Neuron (in vitro differentiated cells): ENCODE data around the gene PCDHA5.
A peak's percentile ranks its signal among the peaks of the same experiment; 100 is the strongest.
"Not testable (repeated sequence)": the region's sequence is repeated elsewhere in the genome, so short reads cannot be mapped to it uniquely, and the experiment has no call there.

ENCODE experiments used
- H2AFZ ChIP-seq: one replicate; pipeline ENCODE4 v1.6.1; 2013; ENCODE audit warnings: low read depth, mild to moderate bottlenecking, inconsistent platforms, low read length, moderate library complexity
- H3K27me3 ChIP-seq: one replicate; pipeline ENCODE4 v1.6.1; 2013; ENCODE audit warnings: low read length; ENCODE audit not compliant: insufficient read depth
- H3K36me3 ChIP-seq: one replicate; pipeline ENCODE4 v1.6.1; 2013; ENCODE audit warnings: low read length; ENCODE audit not compliant: insufficient read depth
- H3K4me1 ChIP-seq: one replicate; pipeline ENCODE4 v1.6.1; 2013; ENCODE audit warnings: low read length; ENCODE audit not compliant: insufficient read depth
- H3K4me3 ChIP-seq: 2 replicates; pipeline ENCODE4 v1.5.1; 2013; ENCODE audit warnings: mild to moderate bottlenecking, low read length, moderate library complexity
- H3K9me3 ChIP-seq: one replicate; pipeline ENCODE4 v1.6.1; 2013; ENCODE audit warnings: low read length

Gene PCDHA5

GRCh38 chr5:140834439-140835008 is 13.1 kb downstream of the PCDHA5 start:
- not testable (repeated sequence) for H3K4me3 ChIP-seq, H2AFZ ChIP-seq, H3K27me3 ChIP-seq, H3K4me1 ChIP-seq
- Histone ChIP-seq H3K36me3 (peaks cover 52% of the 10 kb centered on the region), H3K9me3 (peaks cover 56% of the 10 kb centered on the region)

GRCh38 chr5:140835622-140836510 is 14.5 kb downstream of the PCDHA5 start:
- Histone ChIP-seq H2AFZ (no peak overlapping the region), H3K36me3 (peaks cover 41% of the 10 kb centered on the region), H3K27me3 (no peaks in the 10 kb centered on the region), H3K4me1 (peaks cover 4% of the 10 kb centered on the region), H3K4me3 (no peak overlapping the region), H3K9me3 (peaks cover 50% of the 10 kb centered on the region)

GRCh38 chr5:140840978-140841962 is 19.9 kb downstream of the PCDHA5 start, which contains the start of gene PCDHA8:
PCDHA8 (plus strand) TSS chr5:140841187; CDS start chr5:140841322, 135 bp downstream.
- H3K4me1 ChIP-seq: no peaks in the 10 kb centered on the region
- peaks cover 36% of the 10 kb centered on the region for H3K9me3 ChIP-seq
- H3K27me3 ChIP-seq: no peaks in the 10 kb centered on the region
- no peak within 1 kb of the TSS for H2AFZ ChIP-seq
- H3K4me3 ChIP-seq: peak within 1 kb of the TSS; percentile 39
- peaks cover 29% of the 10 kb centered on the region for H3K36me3 ChIP-seq

- H2AFZ ChIP-seq: no peak overlapping the region
- H3K36me3 ChIP-seq: peaks cover 22% of the 10 kb centered on the region
- H3K9me3 ChIP-seq: peaks cover 29% of the 10 kb centered on the region
These were observed 21.7 kb downstream of the PCDHA5 start for GRCh38 chr5:140842798-140843733.

GRCh38 chr5:140848139-140849102 is 27.0 kb downstream of the PCDHA5 start, which contains the start of gene PCDHA9:
PCDHA9 (plus strand) TSS chr5:140848382; CDS start chr5:140848496, 114 bp downstream.
- H3K27me3 ChIP-seq, H3K36me3 ChIP-seq, H2AFZ ChIP-seq, H3K4me1 ChIP-seq, H3K4me3 ChIP-seq: not testable (repeated sequence)
- peaks cover 18% of the 10 kb centered on the region for H3K9me3 ChIP-seq

More at GRCh38 chr5:140842798-140843733, 21.7 kb downstream of the PCDHA5 start:
- H3K4me1 ChIP-seq: no peaks in the 10 kb centered on the region
- H3K4me3 ChIP-seq: no peak overlapping the region
- H3K27me3 ChIP-seq: no peaks in the 10 kb centered on the region

GRCh38 chr5:140849831-140850634 is 28.6 kb downstream of the PCDHA5 start:
- not testable (repeated sequence) for H3K4me1 ChIP-seq, H2AFZ ChIP-seq, H3K36me3 ChIP-seq, H3K4me3 ChIP-seq, H3K27me3 ChIP-seq
- peaks cover 17% of the 10 kb centered on the region for H3K9me3 ChIP-seq

- Histone ChIP-seq H2AFZ (no peak within 1 kb of the TSS), H3K4me3 (no peak within 1 kb of the TSS)
These were observed 34.6 kb downstream of the PCDHA5 start, which contains the start of gene PCDHA10 for GRCh38 chr5:140855772-140856674. PCDHA10 (plus strand) TSS chr5:140855897; CDS start chr5:140856049, 152 bp downstream.

GRCh38 chr5:140857177-140857986 is 36.0 kb downstream of the PCDHA5 start:
- Histone ChIP-seq H3K9me3 (peaks cover 46% of the 10 kb centered on the region), H2AFZ (no peak overlapping the region), H3K36me3 (peaks cover 38% of the 10 kb centered on the region), H3K4me3 (no peak overlapping the region), H3K27me3 (no peaks in the 10 kb centered on the region), H3K4me1 (no peaks in the 10 kb centered on the region)

More at GRCh38 chr5:140855772-140856674, 34.6 kb downstream of the PCDHA5 start, which contains the start of gene PCDHA10:
- peaks cover 26% of the 10 kb centered on the region for H3K36me3 ChIP-seq
- no peaks in the 10 kb centered on the region for H3K27me3 ChIP-seq
- H3K4me1 ChIP-seq: no peaks in the 10 kb centered on the region
- peaks cover 32% of the 10 kb centered on the region for H3K9me3 ChIP-seq

GRCh38 chr5:140857987-140858240 is 36.5 kb downstream of the PCDHA5 start:
- peaks cover 51% of the 10 kb centered on the region for H3K9me3 ChIP-seq
- no peaks in the 10 kb centered on the region for H3K4me1 ChIP-seq
- peaks cover 43% of the 10 kb centered on the region for H3K36me3 ChIP-seq
- H2AFZ ChIP-seq: no peak overlapping the region
- H3K4me3 ChIP-seq: no peak overlapping the region
- no peaks in the 10 kb centered on the region for H3K27me3 ChIP-seq
